HG02588 (cell line): ENCODE results near the gene KCND2.
"Not testable (repeated sequence)": the region's sequence is repeated elsewhere in the genome, so short reads cannot be mapped to it uniquely, and the experiment has no call there.

ENCODE experiments used
- ATAC-seq: cut with Tn5 transposase; IDR thresholded peaks from one replicate; pipeline ENCODE4 v1.9.1; 2021; ENCODE audit warnings: mild to moderate bottlenecking, moderate library complexity; ENCODE audit not compliant: unreplicated experiment

Gene KCND2

GRCh38 chr7:120684463-120684862, 411.5 kb downstream of the KCND2 start:
- no peak for ATAC-seq

DNA sequence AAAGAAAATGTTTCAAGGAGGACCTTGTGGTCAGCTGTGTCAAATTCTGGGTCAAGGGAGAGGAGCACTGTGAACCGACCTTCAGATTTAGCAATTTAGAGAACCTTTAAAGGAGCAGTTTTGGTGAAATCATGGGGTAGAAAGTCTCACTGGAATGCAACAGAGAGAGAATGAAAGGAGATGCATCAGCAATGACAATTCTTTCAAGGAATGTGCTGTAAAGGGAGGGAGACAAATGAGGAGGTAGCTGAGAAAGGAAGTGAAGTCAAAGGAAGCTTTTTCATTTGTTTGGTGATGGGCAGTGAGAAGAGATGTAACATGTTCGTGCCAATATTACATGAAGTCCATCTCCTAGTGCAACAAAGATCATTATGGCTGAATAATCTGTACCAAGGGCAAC, 418.9 kb downstream of the KCND2 start:
- no peak for ATAC-seq

- no peak for ATAC-seq
Measured at GRCh38 chr7:120695848-120696247, 422.9 kb downstream of the KCND2 start.

- no peak for ATAC-seq
Measured at GRCh38 chr7:120700796-120701195, 427.8 kb downstream of the KCND2 start.

DNA sequence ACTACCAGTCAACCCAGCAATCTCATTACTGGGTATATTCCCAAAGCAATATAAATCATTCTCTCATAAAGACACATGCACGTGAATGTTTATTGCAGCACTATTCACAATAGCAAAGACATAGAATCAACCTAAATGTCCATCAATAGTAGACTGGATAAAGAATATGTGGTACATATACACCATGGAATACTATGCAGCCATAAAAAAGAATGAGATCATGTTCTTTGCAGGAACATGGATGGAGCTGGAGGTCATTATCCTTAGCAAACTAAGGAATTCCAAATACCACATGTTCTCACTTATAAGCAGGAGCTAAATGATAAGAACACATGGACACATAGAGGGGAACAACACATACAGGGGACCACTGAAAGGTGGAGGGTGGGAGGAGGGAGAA, 429.4 kb downstream of the KCND2 start:
- ATAC-seq = not testable (repeated sequence)

DNA sequence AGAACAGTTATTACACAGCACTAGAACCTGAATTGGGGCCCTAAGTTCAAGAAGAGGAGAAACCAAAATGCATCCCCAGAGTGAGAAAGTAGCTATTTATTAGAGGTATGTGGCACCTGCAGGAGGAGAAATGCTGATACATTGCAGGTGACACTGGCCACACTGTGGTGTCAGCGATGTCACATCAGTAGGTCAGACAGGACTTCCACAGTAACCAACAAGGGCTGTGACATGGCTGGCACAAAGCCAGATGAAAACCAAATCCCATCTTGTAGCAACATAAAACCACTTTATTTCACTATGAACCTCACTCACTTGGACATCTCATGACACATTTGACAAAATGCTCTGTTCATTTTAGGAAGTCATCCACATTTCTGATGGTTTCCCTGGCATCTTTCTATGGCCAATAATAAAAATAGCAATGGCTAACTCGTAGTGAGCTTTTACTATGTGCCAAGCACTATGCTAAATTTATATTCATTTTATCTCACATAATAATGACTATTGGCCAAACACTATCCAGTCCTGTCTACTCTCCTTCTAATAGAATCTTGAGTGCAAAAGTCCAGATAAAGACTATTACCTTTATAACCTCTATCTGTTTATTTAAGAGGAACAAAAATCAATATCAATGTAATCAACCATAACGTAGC, 430.7 kb downstream of the KCND2 start:
- ATAC-seq = no peak

DNA sequence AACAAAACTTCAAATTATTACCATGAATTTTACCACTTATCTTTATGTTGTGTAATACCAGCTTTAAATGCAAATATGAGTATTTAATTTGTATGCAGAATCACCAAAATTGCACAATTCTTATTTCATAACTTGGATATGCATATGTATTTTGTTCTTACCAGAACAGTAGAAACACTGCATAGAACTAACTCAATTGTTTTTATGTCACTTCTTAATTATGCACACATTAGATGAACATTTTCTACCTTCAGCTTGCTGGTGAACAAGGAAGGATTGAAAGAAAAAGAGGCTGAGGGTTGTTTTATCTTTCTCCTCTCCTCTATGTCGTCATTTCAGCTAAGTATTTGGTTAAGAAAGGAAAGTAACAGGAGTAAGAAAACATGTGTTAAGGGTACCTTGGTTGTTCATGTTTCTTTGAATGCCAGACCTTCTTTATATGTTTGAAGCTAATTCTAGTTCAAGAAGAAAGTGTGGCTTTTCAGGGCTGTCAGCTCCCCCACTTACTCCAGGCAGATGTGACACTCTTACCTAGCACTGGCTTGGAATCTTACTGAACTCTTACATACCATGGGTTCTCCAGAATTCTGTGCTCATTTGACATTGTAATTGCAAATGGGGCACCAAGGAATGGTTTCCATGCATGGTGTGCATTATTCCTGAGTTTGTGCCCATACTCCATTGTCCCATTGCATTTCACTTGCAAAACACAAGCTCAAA, 436.4 kb downstream of the KCND2 start:
- no peak for ATAC-seq

GRCh38 chr7:120709972-120710320, 437.0 kb downstream of the KCND2 start:
- no peak for ATAC-seq

- ATAC-seq = no peak
Measured at GRCh38 chr7:120714945-120715344, 442.0 kb downstream of the KCND2 start.

- ATAC-seq = no peak
Measured at GRCh38 chr7:120716307-120716706, 443.3 kb downstream of the KCND2 start.

- no peak for ATAC-seq
Measured at GRCh38 chr7:120717166-120717565, 444.2 kb downstream of the KCND2 start.

GRCh38 chr7:120718361-120718760, 445.4 kb downstream of the KCND2 start:
- ATAC-seq = no peak

DNA sequence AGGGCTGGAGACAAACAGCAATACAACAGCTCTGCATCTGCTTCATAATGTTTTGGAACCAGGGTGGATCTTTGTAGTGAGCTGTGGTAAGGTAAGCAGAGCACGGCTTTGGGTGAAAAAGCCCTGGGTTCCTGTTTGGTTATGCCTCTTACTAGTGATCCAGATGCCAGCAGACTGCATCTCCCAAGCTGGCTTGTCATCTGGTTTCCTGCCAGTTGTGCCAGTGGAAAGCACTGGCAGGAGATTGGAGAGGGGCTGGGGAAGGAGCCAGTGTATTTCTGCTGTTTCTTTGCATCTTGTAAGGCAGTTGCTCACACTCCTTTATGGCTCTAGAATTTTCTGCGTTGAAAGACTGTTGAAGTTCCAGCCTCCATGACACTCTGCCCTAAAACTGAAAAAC, 447.3 kb downstream of the KCND2 start:
- ATAC-seq = no peak

DNA sequence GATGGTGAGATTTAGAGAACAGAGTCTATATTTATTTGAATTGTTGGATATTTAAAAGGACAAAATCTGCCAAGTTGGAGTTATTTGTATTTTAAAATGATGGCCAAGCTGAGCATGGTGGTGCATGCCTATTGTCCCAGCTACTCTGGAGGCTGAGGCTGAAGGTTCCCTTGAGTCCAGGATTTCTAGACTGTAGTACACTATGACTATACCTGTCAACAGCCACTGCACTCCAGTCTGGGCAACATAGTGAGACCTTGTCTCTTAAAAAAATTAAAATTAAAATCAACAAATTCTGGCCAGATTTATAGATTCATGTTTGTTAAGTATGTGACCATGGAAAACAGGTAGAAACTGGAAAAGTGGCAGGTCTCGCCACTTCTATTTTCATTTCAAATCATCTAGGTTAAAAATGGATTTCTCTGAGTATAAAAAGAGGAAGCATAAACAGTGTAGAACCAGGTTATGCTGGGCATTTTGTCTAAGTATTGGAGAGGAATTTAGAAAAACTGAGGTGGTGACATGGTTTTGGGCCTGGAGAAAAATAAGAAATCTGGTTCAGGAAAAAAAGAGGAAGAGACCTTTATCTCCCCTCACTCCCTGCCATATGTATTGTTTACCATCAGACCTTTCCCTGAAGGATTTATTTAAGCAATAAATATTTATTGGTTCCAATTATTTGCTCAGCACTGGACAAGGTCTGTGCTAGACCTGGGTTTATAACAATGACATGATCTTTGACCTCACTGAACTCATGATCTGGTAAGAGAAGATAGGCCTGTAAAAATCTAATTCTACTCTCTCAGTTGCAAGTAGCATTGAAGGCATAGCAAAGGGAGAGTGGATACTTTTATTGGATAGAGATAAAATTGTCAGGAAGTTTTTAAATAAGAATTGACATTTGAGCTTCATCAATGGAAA, 450.8 kb downstream of the KCND2 start:
- no peak for ATAC-seq

DNA sequence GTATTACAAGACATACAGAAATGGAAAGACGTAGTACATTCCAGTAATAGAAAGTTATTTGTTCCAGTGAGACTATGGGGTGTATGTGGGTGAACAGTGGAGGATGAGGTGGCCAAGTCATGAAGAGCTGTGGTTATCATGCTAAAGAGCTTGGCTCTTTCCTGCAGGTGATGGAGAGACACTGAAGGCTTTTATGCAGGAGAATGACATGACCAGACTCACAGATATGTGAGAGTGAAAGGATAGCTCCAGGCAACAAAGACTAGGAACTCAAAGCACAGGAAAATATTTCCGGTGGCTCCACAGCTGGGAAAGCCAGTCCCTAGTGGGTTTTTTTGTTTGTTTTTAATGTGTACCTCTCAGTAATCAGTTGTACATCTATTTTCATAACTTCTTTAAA, 451.5 kb downstream of the KCND2 start:
- no peak for ATAC-seq

DNA sequence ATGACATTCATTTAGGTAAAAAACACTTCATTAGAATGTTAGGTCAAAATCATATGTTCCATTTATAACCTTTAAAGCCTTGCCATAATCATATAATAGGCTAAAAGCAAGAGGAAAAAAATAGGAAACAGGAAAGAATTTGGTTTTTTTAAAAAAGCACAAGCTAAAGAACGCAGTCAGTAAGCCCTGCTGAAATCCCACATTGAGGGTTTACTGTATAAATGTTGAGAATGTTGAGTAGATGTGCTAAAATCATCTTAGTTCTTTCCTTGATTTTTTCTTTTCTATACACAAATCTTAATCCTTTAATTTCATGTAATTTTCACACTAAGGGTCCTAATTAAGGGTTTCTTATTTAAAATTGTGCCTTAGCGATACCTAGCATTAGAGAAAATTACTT, 452.0 kb downstream of the KCND2 start:
- ATAC-seq = no peak

GRCh38 chr7:120725376-120726039, 452.5 kb downstream of the KCND2 start:
- no peak for ATAC-seq

GRCh38 chr7:120729245-120729644, 456.3 kb downstream of the KCND2 start:
- ATAC-seq = no peak

- no peak for ATAC-seq
Measured at GRCh38 chr7:120731271-120731670, 458.3 kb downstream of the KCND2 start.

DNA sequence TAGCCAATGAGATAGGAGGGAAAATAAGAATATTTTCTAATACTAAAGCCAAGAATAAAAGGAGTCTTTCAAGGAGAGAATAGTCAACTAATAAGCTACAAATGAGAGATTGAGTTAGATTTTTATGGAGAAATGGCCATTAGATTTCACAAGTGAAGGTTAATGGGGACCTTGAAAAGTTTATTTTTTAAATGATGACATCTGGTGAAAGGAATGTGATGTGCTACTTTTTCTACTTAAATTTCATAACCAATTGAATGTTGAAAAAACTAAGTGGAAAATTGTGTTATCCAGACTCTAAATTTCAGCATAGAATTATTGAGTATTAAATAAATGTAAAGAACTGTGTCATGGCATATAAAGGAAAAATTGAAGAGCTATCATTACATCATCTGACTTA, 459.3 kb downstream of the KCND2 start:
- ATAC-seq = no peak

DNA sequence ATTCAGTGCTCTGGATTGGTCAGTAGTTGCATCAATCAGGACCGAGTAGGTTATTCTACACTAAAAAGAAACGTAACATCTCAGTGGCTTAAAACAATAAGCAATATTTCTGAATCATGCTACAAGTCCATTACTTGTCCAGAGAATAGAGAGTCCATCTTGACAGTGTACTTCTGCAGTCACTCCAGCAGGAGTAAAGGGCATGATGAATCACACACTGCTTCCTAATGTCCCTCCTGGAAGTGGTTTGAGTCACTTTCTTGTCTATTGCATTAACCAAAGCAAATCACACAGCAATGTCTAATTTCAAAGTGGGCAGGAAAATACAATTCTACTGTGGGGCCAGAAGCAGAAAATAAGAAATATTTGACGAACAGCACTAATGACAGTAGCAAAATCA, 460.2 kb downstream of the KCND2 start:
- no peak for ATAC-seq
